Measurements from ENCODE around the gene HCN4. TPM values are rescaled to one million over a fixed set of nuclear protein-coding genes. Genes with fewer than 3 reads are reported as not detected.

The HCN4 gene
- total RNA-seq, 2 donors from 2014 or later = not detected

DNA sequence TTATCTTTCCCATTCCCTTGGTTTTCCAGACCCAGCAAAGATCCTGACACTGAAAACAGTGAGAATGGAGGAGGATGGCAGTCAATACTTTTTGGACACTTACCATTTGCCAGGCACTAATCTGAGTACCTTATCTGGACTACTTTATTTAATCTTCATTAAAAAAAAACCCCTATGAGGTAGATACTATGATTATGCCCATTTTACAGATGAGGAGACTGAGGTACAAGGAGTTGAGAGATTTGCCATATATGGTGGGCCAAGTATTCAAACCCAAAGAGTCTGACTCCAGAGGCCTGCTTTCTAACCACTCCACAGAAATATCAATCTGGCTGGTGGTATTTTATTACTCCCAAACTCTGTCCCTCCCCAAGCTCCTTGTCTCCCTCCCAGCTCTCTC, 19.6 kb downstream of the HCN4 start:
- TF ChIP-seq, protein P1, sequence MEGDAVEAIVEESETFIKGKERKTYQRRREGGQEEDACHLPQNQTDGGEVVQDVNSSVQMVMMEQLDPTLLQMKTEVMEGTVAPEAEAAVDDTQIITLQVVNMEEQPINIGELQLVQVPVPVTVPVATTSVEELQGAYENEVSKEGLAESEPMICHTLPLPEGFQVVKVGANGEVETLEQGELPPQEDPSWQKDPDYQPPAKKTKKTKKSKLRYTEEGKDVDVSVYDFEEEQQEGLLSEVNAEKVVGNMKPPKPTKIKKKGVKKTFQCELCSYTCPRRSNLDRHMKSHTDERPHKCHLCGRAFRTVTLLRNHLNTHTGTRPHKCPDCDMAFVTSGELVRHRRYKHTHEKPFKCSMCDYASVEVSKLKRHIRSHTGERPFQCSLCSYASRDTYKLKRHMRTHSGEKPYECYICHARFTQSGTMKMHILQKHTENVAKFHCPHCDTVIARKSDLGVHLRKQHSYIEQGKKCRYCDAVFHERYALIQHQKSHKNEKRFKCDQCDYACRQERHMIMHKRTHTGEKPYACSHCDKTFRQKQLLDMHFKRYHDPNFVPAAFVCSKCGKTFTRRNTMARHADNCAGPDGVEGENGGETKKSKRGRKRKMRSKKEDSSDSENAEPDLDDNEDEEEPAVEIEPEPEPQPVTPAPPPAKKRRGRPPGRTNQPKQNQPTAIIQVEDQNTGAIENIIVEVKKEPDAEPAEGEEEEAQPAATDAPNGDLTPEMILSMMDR (IDR thresholded peaks at IDR 0.05) = no peak
- Histone ChIP-seq H3K27ac (no peak overlapping the region), H3K9me3 (no peaks in the 10 kb centered on the region), H3K27me3 (replicated peaks; ENCODE audit: insufficient read depth) (no peaks in the 10 kb centered on the region), H3K4me3 (no peak overlapping the region), H3K36me3 (no peaks in the 10 kb centered on the region), H3K4me1 (ENCODE audit: control insufficient read depth in 1 of 2, low read depth in 2 of 2) (no peaks in the 10 kb centered on the region)
- ATAC-seq (ENCODE audit: insufficient number of reproducible peaks, low FRiP score, low read depth) (no peak), DNase-seq (ENCODE audit: low spot score) (no peak)

DNA sequence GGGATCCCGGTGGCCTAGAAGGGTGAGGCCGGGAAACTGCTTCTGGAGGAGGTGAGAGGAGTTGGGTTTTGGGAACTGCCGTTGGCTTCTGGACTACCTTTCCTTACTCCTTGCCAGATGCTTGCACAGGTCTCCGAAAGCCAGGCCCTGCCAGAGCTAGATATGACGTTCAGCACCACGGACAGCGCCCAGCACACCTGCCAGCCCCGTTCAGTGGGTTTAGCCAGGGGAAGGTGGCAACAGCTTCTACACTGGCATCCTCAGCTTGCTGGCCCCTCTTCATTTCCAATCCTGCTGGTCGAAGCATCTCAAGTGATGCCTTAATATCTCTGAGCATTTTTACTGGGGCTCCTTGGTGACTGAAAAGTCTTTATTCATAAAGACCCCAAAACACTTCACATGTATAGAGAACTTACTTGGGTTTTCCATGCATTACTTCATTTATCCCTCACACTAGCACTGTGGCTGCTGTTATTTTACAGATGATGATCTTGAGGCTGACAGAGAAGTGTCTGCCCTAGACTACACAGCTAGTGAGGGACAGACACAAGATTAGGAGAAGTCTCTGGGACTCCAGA, 21.9 kb downstream of the HCN4 start:
- no peaks in the 10 kb centered on the region for H3K9me3 ChIP-seq
- no peak for ATAC-seq (ENCODE audit: insufficient number of reproducible peaks, low FRiP score, low read depth)
- TF ChIP-seq, protein P1 (IDR thresholded peaks at IDR 0.05) = no peak
- H3K4me3 ChIP-seq = no peak overlapping the region
- DNase-seq (ENCODE audit: low spot score) = no peak
- no peaks in the 10 kb centered on the region for H3K36me3 ChIP-seq
- H3K27ac ChIP-seq = no peak overlapping the region
- no peaks in the 10 kb centered on the region for H3K27me3 ChIP-seq (replicated peaks; ENCODE audit: insufficient read depth)
- no peaks in the 10 kb centered on the region for H3K4me1 ChIP-seq (ENCODE audit: control insufficient read depth in 1 of 2, low read depth in 2 of 2)

DNA sequence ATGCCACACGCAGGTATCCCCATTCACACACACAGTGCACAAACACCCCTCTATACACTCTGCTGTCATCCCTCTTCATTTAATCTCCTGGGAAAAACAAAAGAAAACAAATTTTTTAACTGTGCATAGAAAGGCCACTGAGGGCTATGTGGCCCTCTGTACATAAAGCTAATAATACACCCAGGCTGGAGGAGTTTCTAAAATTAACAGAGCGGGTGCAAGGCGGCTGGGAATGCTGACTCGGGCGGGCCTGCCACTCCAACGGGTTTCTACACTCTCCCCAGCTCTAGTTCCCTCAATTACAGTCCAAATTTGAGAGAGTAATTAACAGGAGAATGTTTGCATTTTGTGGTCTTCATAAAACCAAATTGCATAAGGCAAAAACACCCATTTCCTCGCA, 23.1 kb downstream of the HCN4 start:
- TF ChIP-seq, protein P1 (IDR thresholded peaks at IDR 0.05) = no peak
- Histone ChIP-seq H3K36me3 (no peaks in the 10 kb centered on the region), H3K27me3 (replicated peaks; ENCODE audit: insufficient read depth) (no peaks in the 10 kb centered on the region), H3K27ac (no peak overlapping the region), H3K4me1 (ENCODE audit: control insufficient read depth in 1 of 2, low read depth in 2 of 2) (no peaks in the 10 kb centered on the region), H3K9me3 (no peaks in the 10 kb centered on the region), H3K4me3 (no peak overlapping the region)
- DNase-seq (ENCODE audit: low spot score) (no peak), ATAC-seq (ENCODE audit: insufficient number of reproducible peaks, low FRiP score, low read depth) (no peak)

DNA sequence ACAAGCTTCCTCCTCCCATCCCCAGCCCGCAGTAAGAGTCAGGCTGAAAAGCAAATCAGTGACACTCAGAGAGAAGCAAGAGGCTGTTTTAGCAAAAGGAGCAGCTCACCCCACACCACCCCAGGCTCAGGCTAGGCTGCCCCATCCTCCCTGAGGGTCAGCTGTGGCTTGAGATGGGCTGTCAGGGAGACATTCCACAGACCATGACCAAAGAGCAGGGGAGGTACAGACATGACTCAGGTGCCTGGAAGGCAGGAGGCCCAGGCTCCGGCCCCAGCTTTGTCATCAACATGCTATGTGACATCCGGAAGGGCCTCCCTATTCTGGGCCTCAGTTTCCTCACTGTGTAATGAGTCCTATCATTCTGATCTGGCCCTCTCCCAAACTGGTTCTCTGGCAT, 24.7 kb downstream of the HCN4 start:
- TF ChIP-seq, protein P1 (IDR thresholded peaks at IDR 0.05) = no peak
- ATAC-seq (ENCODE audit: insufficient number of reproducible peaks, low FRiP score, low read depth) = no peak
- no peak for DNase-seq (ENCODE audit: low spot score)
- no peaks in the 10 kb centered on the region for H3K36me3 ChIP-seq
- no peak overlapping the region for H3K4me3 ChIP-seq
- no peaks in the 10 kb centered on the region for H3K9me3 ChIP-seq
- H3K27ac ChIP-seq = no peak overlapping the region
- no peaks in the 10 kb centered on the region for H3K4me1 ChIP-seq (ENCODE audit: control insufficient read depth in 1 of 2, low read depth in 2 of 2)
- no peaks in the 10 kb centered on the region for H3K27me3 ChIP-seq (replicated peaks; ENCODE audit: insufficient read depth)

DNA sequence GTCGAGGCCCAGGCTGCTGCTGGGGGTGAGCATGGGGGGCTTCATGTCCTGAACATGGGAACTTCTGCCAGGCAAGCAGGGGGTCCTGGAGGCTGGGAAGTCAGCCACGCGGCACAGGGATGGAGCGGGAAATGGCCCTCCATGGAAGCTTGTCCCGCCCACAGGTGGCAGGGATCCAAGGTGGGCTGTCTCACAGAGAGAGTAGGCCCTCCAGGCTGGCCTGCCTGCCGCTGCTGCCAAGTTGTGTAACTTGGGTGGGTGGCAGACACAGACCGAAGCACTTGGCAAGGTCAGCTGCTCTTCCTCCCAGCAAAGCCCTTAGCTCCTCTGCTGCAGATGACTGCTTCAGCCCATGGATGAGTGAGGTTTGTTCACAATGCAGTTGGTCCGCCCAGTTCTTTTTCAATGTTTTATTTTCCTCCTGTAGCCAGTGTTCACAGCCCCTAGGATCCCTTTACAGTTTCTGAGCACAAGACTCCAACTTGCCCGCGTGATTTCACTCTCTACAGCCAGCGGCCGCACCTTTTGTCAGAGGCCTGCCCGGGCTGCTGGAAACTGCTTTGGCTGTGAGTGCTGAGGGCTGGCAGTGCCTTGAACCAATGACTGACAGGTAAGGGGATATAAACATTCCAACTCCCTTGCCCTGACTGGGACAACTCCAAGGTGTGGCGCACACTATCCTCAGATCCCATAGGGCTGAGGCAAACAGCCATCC, 26.7 kb downstream of the HCN4 start:
- no peaks in the 10 kb centered on the region for H3K9me3 ChIP-seq
- H3K36me3 ChIP-seq = no peaks in the 10 kb centered on the region
- H3K27me3 ChIP-seq (replicated peaks; ENCODE audit: insufficient read depth) = no peaks in the 10 kb centered on the region
- no peak for ATAC-seq (ENCODE audit: insufficient number of reproducible peaks, low FRiP score, low read depth)
- no peak overlapping the region for H3K4me3 ChIP-seq
- no peak overlapping the region for H3K27ac ChIP-seq
- DNase-seq (ENCODE audit: low spot score) = no peak
- H3K4me1 ChIP-seq (ENCODE audit: control insufficient read depth in 1 of 2, low read depth in 2 of 2) = no peaks in the 10 kb centered on the region
- TF ChIP-seq, protein P1 (IDR thresholded peaks at IDR 0.05) = no peak
